ENCODE results near the gene MFSD1. TPM values are rescaled to one million over a fixed set of nuclear protein-coding genes. Genes with fewer than 3 reads are reported as not detected.

Gene MFSD1
- 35.9 TPM for total RNA-seq

GRCh38 chr3:158801696-158802408, at the start of gene MFSD1:
Gene MFSD1 (plus strand): TSS chr3:158802054. CDS start chr3:158802153, 99 bp downstream.
- peak; percentile 88 to 98 for DNase-seq (ENCODE audit: low spot score in 2 of 2)
- no peak for TF ChIP-seq CTCF (IDR thresholded peaks at IDR 0.05)
- intact Hi-C loops (cut with DNase I) = loop anchor here (1.0 to 10.0 kb wide), 3 partner anchors 158 to 1647 kb away; partner anchors contain the start of genes GFM1 and MLF1
- H3K4me3 ChIP-seq = peak within 1 kb of the TSS; percentile 77 to 95
- no peaks in the 10 kb centered on the region for H3K27me3 ChIP-seq
- no peaks in the 10 kb centered on the region for H3K9me3 ChIP-seq
- peaks cover 0 to 8% of the 10 kb centered on the region in 2 donors for H3K36me3 ChIP-seq
- peak within 1 kb of the TSS; percentile 71 to 89 for H3K27ac ChIP-seq
- H3K4me1 ChIP-seq = peaks cover 3 to 9% of the 10 kb centered on the region in 2 donors

- no peak for TF ChIP-seq CTCF (IDR thresholded peaks at IDR 0.05)
- intact Hi-C loops (cut with DNase I) = no loop called here
- no peaks in the 10 kb centered on the region for H3K27me3 ChIP-seq
These were observed 48.0 kb upstream of the MFSD1 start for GRCh38 chr3:158753854-158754253.

GRCh38 chr3:158755421-158755820, 46.4 kb upstream of the MFSD1 start:
- intact Hi-C loops (cut with DNase I) = no loop called here
- no peaks in the 10 kb centered on the region for H3K36me3 ChIP-seq
- H3K27ac ChIP-seq = no peak overlapping the region
- DNase-seq (ENCODE audit: low spot score in 2 of 2) = no peak
- H3K4me3 ChIP-seq = no peak overlapping the region
- no peaks in the 10 kb centered on the region for H3K27me3 ChIP-seq
- no peaks in the 10 kb centered on the region for H3K9me3 ChIP-seq
- no peak for TF ChIP-seq CTCF (IDR thresholded peaks at IDR 0.05)
- no peaks in the 10 kb centered on the region for H3K4me1 ChIP-seq

More at GRCh38 chr3:158753854-158754253, 48.0 kb upstream of the MFSD1 start:
- Histone ChIP-seq H3K9me3 (no peaks in the 10 kb centered on the region), H3K4me3 (no peak overlapping the region), H3K36me3 (no peaks in the 10 kb centered on the region), H3K27ac (no peak overlapping the region), H3K4me1 (no peaks in the 10 kb centered on the region)
- no peak for DNase-seq (ENCODE audit: low spot score in 2 of 2)

GRCh38 chr3:158761350-158761749, 40.5 kb upstream of the MFSD1 start:
- H3K4me3 ChIP-seq = no peak overlapping the region
- H3K27ac ChIP-seq = no peak overlapping the region
- intact Hi-C loops (cut with DNase I) = no loop called here
- H3K36me3 ChIP-seq = no peaks in the 10 kb centered on the region
- H3K4me1 ChIP-seq = no peaks in the 10 kb centered on the region
- H3K27me3 ChIP-seq = no peaks in the 10 kb centered on the region
- TF ChIP-seq CTCF (IDR thresholded peaks at IDR 0.05) = no peak
- no peaks in the 10 kb centered on the region for H3K9me3 ChIP-seq
- DNase-seq (ENCODE audit: low spot score in 2 of 2) = no peak

GRCh38 chr3:158762701-158763100, 39.2 kb upstream of the MFSD1 start:
- no peak for DNase-seq (ENCODE audit: low spot score in 2 of 2)
- no peak overlapping the region for H3K4me3 ChIP-seq
- intact Hi-C loops (cut with DNase I) = no loop called here
- no peaks in the 10 kb centered on the region for H3K27me3 ChIP-seq
- no peaks in the 10 kb centered on the region for H3K9me3 ChIP-seq
- no peak overlapping the region for H3K27ac ChIP-seq
- TF ChIP-seq CTCF (IDR thresholded peaks at IDR 0.05) = no peak
- peaks cover 0 to 3% of the 10 kb centered on the region in 2 donors for H3K4me1 ChIP-seq
- H3K36me3 ChIP-seq = no peaks in the 10 kb centered on the region

Data from ascending aorta (tissue), 2 donors.